Measurements from ENCODE around the gene HPCAL1. TPM values are rescaled to one million over a fixed set of nuclear protein-coding genes. Genes with fewer than 3 reads are reported as not detected.

The HPCAL1 gene
- total and polyA plus RNA-seq, 2 experiments from 2014 or later: 58.9 to 65.4 TPM

DNA sequence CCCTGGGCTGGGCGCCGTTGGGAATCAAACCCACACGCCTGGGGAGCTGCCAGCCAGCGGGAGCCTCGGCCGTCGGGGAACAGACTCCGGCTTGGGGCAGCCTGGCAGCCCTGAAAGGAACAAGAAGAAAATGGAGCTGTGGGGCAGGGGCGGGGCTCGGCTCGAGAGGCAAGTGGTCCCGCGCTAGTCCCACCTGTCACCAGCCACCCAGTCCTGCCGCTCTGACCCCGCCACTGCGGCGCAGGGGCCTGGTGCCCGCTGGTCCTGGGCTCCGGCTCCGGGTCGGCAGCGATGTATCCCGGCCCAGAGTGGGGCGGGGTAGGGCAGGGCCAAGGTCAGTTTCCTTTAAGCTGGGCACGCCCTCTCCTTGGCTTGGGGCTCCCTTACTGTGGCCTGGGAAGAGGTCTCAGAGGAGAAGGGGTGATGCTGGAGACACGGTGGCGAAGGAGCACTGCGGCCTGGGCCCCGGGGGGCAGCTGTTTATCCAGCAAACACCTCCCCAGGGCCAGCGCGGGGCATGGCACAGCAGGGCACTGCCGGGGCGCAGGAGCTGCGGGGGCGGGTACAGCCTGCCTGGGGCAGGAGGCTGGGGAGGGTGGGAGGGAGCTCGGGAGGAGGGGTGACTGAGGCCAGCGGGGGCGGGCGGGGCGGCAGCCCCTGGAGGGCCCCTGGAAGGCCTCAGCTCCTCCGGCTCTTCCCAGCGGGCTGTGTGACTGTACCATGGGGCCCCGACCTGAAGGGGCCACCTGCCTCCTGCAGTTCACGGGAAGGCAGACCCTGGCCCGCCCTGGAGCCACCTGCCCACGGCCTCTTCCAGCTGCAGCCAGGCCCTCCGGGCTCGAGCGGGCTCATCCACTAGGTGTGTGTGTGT lies 129.8 kb downstream of the HPCAL1 start:
- H3K4me2 ChIP-seq (ENCODE audit: unreplicated experiment): peak overlapping the region; percentile 57

DNA sequence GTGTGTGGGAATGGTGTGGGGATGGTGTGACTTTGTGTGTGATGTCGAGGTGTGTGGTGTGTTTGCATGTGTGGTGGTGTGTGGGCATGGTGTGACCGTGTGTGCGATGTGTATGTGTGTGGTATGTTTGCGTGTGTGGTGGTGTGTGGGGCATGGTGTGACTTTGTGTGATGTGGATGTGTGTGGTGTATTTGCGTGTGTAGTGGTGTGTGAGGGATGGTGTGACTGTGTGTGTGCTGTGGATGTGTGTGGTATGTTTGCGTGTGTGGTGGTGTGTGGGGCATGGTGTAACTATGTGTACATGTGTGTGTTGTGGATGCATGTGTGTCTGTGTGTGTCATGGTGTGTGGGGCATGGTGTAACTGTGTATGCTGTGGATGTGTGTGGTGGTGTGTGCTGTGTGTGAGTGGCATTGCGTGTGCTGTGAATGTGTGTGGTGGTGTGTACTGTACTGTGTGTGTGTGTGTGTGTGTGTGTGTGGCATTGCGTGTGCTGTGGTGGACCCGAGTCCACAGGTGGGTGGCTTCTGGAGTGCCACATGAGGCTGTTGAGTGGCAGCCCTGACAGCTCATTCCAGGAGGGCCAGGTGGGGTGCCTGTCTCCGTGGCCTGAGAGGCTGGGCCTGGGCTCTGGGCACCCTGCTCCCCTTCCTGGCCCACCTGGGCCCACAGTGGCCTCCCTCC lies 130.7 kb downstream of the HPCAL1 start:
- TF ChIP-seq EZH2 (IDR thresholded peaks at IDR 0.05; ENCODE audit: insufficient read depth, poor library complexity, severe bottlenecking): no peak
- TF ChIP-seq EZH2phosphoT487 (IDR thresholded peaks at IDR 0.05; ENCODE audit: insufficient read depth, low read depth): no peak
- no peaks in the 10 kb centered on the region for H3K9me2 ChIP-seq (ENCODE audit: insufficient read depth)
- no peak overlapping the region for H3K4me2 ChIP-seq (ENCODE audit: unreplicated experiment)
- H3F3A ChIP-seq (ENCODE audit: insufficient read depth): peaks cover 5% of the 10 kb centered on the region; the same call in 1 of the 2 replicates
- H3K4me1 ChIP-seq (ENCODE audit: insufficient read depth): no peaks in the 10 kb centered on the region
- H3K36me3 ChIP-seq (ENCODE audit: low read depth): no peaks in the 10 kb centered on the region
- no peaks in the 10 kb centered on the region for H3K79me2 ChIP-seq (ENCODE audit: insufficient read depth)
- H3K4me3 ChIP-seq: no peak overlapping the region
- no peak overlapping the region for H3K27ac ChIP-seq
- H3K9ac ChIP-seq: no peak overlapping the region
- in situ Hi-C loops (cut with MboI): loop anchor here (10.0 to 25.0 kb wide), 2 partner anchors 359 to 646 kb away; no protein-coding TSS in a partner anchor
- H4K20me1 ChIP-seq (ENCODE audit: insufficient read depth): no peaks in the 10 kb centered on the region
- WGBS, 2 experiments (ENCODE audit: low coverage in 1 of 2, low lambda C conversion rate in 2 of 2, missing lambda C conversion rate in 2 of 2): 88 to 93% methylated on average over 10 of the region's 10 CpGs
- H3K9me3 ChIP-seq (ENCODE audit: low read depth): no peaks in the 10 kb centered on the region
- no peaks in the 10 kb centered on the region for H3K27me3 ChIP-seq (replicated peaks; ENCODE audit: insufficient read depth)
- no peak for DNase-seq
- no peak overlapping the region for H2AFZ ChIP-seq

More for the DNA sequence above, 129.8 kb downstream of the HPCAL1 start:
- Histone ChIP-seq H3K4me3 (peak overlapping the region; percentile 63), H2AFZ (peak overlapping the region; percentile 65), H3K27me3 (replicated peaks; ENCODE audit: insufficient read depth) (no peaks in the 10 kb centered on the region), H3K36me3 (ENCODE audit: low read depth) (no peaks in the 10 kb centered on the region), H3K9ac (peak overlapping the region; percentile 25; the same call in 1 of the 2 replicates), H3K9me3 (ENCODE audit: low read depth) (no peaks in the 10 kb centered on the region), H3K9me2 (ENCODE audit: insufficient read depth) (no peaks in the 10 kb centered on the region), H3K27ac (no peak overlapping the region), H3K4me1 (ENCODE audit: insufficient read depth) (no peaks in the 10 kb centered on the region), H4K20me1 (ENCODE audit: insufficient read depth) (no peaks in the 10 kb centered on the region), H3K79me2 (ENCODE audit: insufficient read depth) (no peaks in the 10 kb centered on the region), H3F3A (ENCODE audit: insufficient read depth) (peaks cover 5% of the 10 kb centered on the region; the same call in 1 of the 2 replicates)
- in situ Hi-C loops (cut with MboI): loop anchor here (10.0 to 25.0 kb wide), 2 partner anchors 358 to 645 kb away; no protein-coding TSS in a partner anchor
- DNase-seq: peak; percentile 42
- TF ChIP-seq EZH2phosphoT487 (IDR thresholded peaks at IDR 0.05; ENCODE audit: insufficient read depth, low read depth): no peak
- WGBS, 2 experiments (ENCODE audit: low coverage in 1 of 2, low lambda C conversion rate in 2 of 2, missing lambda C conversion rate in 2 of 2): 26 to 31% methylated on average over 41 to 46 of the region's 49 CpGs

DNA sequence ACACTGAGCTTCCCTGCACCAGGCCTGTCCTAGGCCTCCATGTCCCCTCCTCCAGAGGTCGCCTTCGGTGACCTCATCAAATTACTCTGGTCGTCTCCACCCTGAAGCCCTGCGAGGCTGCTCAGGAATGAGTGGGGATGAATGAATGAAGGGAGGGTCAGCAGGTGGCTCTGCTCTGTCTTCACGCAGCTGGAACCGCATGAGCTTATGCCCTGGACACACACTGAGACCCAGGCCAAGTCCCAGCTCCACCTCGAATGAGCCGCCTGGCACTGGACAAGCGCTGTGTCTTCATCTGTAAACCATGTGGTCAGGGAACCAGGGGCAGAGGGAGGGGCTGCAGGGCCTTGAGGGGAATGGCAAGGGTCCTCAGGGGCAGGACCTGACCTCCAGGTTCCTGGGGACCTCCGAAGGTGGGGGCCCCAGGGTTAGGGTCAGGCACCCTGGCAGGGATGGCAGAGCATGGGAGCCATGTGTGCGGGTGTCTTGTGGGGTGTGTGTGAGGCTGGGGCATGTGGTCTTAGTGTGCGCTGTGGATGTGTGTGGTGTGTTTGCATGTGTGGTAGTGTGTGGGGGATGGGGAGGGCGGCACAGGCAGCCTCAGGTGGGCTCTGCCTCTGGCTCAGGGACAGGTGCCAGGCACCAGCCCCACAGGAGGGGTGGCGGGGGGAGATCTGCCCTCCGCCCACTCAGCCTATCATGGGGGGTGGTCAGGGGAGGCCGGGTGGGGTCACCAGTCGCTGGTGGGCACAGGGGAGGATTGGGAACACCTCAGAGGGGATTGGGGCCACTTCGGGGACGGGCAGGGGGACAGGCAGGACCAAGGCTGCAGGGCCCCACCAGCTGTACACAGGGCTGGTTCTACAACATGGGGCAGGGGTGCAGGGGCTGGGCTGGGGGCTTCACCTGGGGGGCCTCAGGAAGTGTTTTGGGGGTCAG lies 131.5 kb downstream of the HPCAL1 start:
- Histone ChIP-seq H4K20me1 (ENCODE audit: insufficient read depth) (no peaks in the 10 kb centered on the region), H3K4me3 (no peak overlapping the region), H3K27me3 (replicated peaks; ENCODE audit: insufficient read depth) (no peaks in the 10 kb centered on the region), H3F3A (ENCODE audit: insufficient read depth) (peaks cover 4% of the 10 kb centered on the region; the same call in 1 of the 2 replicates), H3K79me2 (ENCODE audit: insufficient read depth) (no peaks in the 10 kb centered on the region), H3K9me3 (ENCODE audit: low read depth) (no peaks in the 10 kb centered on the region), H3K36me3 (ENCODE audit: low read depth) (0 out of 2 replicates have a peak, but pooled peaks cover under 1% of the 10 kb centered on the region), H3K27ac (no peak overlapping the region), H2AFZ (no peak overlapping the region), H3K9ac (no peak overlapping the region), H3K9me2 (ENCODE audit: insufficient read depth) (no peaks in the 10 kb centered on the region), H3K4me1 (ENCODE audit: insufficient read depth) (no peaks in the 10 kb centered on the region), H3K4me2 (ENCODE audit: unreplicated experiment) (peak overlapping the region; percentile 16)
- DNase-seq: no peak
- 73 to 77% methylated on average over 12 to 19 of the region's 19 CpGs for WGBS, 2 experiments (ENCODE audit: low coverage in 1 of 2, low lambda C conversion rate in 2 of 2, missing lambda C conversion rate in 2 of 2)
- TF ChIP-seq EZH2 (IDR thresholded peaks at IDR 0.05; ENCODE audit: insufficient read depth, poor library complexity, severe bottlenecking) (no peak), EZH2phosphoT487 (IDR thresholded peaks at IDR 0.05; ENCODE audit: insufficient read depth, low read depth) (no peak)
- in situ Hi-C loops (cut with MboI): loop anchor here (10.0 to 25.0 kb wide), 2 partner anchors 359 to 647 kb away; no protein-coding TSS in a partner anchor
